HTR-8/SVneo (cell line): ENCODE measurements around the gene PRR14.
"Not testable (repeated sequence)": the region's sequence is repeated elsewhere in the genome, so short reads cannot be mapped to it uniquely, and the experiment has no call there.

Experiments
- DNase-seq: peaks from one replicate; pipeline ENCODE4 v3.0.0; 2011; ENCODE audit warnings: low spot score, mixed read lengths; ENCODE audit not compliant: insufficient read length
- FAIRE-seq: peaks from 2 replicates; lab custom pipeline; 2011; peaks lifted over from hg19 to GRCh38; lab: Jason Lieb, UNC

PRR14 gene

GRCh38 chr16:30628628-30629540 lies 21.9 kb upstream of the PRR14 start:
- FAIRE-seq (no peak), DNase-seq (peak; percentile 70)

- not testable (repeated sequence) for FAIRE-seq, DNase-seq
Measured at GRCh38 chr16:30632454-30632853, 18.3 kb upstream of the PRR14 start.

DNA sequence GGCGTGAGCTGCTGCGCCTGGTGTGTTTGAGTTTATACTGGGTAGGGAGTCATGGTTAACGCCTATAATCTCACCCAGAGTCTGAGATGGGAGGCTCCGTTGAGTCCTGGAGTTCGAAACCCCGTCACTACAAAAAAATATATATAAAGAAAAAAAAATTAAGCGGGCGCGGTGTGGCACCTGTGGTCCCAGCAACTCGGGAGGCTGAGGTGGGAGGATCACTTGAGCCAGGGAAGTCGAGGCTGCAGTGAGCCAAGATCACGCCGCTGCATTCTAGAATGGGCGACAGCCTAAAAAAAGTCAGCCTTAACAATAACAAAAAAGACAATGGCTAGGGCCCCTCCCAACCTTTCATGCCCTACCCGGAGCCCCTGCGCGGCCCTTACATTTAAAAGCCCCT lies 17.2 kb upstream of the PRR14 start:
- FAIRE-seq: no peak

DNA sequence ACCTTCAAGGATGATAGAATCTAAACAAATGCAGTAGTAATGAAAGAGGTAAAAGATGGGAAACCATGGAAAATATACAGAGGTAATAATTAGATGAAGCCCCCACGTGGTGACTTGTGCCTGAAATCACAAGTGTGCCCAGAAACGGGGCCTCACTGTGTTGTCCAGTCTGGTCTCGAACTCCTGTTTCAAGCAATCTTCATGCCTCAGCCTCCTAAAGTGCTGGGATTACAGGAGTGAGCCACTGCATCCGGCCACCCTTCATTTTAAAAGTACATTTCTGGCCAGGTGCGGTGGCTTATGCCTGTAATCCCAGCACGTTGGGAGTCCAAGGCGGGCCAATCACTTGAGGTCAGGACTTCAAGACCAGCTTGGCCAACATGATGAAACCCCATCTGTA lies 14.2 kb upstream of the PRR14 start:
- FAIRE-seq (no peak), DNase-seq (no peak)

More for the DNA sequence above, 17.2 kb upstream of the PRR14 start:
- no peak for DNase-seq

- FAIRE-seq, DNase-seq: not testable (repeated sequence)
Measured at GRCh38 chr16:30637139-30637538, 13.6 kb upstream of the PRR14 start.

DNA sequence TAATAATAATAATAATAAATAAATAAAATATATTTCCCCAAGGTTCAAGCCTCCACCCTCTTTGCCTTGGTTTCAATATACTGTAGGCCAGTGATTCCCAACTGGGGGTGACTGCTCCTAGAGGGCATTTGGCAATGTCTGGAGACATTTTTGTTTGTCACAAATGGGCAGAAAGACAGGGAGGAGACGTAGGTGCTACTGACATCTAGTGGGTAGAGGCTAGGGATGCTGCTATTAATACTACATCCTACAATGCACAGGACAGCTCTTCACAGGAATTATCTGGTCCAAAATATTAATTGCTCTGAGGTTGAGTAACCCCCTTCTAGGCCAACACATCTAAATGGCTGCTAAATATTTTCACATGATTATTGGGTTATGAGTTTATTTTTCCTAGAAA lies 12.8 kb upstream of the PRR14 start:
- no peak for FAIRE-seq
- DNase-seq: no peak

GRCh38 chr16:30641378-30641982 lies 9.3 kb upstream of the PRR14 start:
- FAIRE-seq: no peak

DNA sequence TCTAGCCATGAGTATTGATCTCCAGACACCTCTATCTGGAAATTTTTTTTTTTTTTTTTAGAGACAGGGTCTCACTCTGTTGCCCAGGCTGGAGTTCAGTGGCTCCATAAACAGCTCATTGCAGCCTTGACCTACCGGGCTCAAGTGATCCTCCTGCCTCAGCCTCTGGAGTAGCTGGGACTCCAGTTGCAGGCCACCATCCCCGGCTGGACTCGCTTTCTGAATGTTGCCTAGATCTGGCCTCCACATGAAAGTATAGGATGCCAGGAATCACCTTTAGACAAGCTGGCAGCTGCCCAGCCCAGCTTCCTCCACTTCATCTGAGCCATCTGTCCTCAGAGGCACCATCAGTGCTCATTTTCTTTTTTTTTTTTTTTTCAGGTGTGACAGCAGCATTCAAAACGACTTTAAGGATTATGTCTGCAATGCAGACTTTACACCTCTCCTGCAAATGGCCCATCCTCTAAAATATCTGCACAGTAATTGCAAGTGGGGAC lies 6.4 kb upstream of the PRR14 start:
- DNase-seq (no peak), FAIRE-seq (no peak)

More at GRCh38 chr16:30641378-30641982, 9.3 kb upstream of the PRR14 start:
- DNase-seq: no peak

- FAIRE-seq (no peak), DNase-seq (no peak)
Measured at GRCh38 chr16:30645727-30646126, 5.0 kb upstream of the PRR14 start.

GRCh38 chr16:30647274-30647571 lies 3.5 kb upstream of the PRR14 start:
- FAIRE-seq: no peak
- DNase-seq: no peak

DNA sequence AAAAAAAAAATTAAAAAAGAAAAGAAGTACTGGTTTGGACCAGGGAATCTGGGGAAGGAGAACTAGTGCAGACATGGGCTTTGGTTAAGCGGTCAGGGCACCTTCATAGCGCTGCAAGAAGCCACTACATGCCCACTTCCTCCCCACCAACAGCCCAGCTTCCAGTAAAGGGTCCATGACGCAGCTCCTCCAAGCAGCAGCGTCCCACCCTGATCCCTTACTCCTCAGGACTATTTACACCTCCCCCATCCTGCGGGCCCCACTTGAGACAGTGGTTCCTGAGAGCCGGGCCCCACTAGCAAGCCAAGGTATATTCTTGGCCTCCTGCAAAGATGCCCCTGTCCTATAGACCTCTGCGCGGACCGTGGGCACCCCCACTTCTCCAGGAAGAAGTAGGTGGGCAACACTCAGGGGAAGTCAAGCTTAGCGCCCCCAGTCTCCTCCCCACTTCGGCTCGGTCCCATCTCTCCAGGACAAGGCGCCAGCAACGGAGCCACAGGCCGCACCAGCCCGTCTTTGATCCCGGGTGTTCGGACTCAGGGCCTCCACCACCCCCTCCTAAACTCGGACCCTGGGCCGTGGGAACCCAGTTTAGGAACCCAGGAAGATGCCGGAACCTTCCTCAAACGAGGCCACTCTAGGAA lies 913 bp upstream of the PRR14 start:
- DNase-seq (no peak), FAIRE-seq (no peak)

- DNase-seq: peak; percentile 69
Measured at GRCh38 chr16:30651124-30652004, 604 bp downstream of the PRR14 start.

DNA sequence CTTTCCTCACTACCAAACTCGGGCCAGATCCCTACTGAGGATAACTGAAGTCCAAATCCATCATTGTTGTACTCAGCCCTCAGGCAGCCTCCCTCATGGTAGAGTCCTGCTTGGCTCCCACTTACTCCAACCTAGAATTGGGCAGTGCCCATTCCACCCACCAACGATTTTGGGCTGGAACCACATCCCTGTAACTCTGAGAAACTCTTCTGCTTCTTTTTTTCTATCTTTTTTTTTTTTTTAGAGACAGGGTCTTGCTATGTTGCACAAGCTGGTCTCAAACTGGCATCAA lies 1.2 kb downstream of the PRR14 start:
- DNase-seq (no peak), FAIRE-seq (no peak)

More at GRCh38 chr16:30651124-30652004, 604 bp downstream of the PRR14 start:
- FAIRE-seq: no peak

- DNase-seq: no peak
- FAIRE-seq: no peak
Measured at GRCh38 chr16:30652718-30653117, 2.0 kb downstream of the PRR14 start.

DNA sequence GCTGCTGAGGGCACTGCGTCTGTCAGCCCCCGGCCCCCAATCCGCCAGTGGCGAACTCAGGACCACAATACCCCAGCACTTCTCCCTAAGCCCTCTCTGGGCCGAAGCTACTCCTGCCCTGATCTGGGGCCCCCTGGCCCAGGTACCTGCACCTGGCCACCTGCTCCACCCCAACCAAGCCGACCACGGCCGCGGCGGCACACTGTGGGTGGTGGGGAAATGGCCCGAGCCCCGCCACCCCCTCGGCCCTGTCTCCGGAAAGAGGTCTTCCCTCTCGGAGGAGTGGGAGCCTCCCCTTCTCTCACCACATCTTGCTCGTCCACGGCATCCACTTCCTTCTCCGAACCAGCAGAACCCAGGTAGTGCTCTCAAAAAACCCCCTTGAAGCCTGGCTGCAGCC lies 4.1 kb downstream of the PRR14 start:
- FAIRE-seq (no peak), DNase-seq (no peak)

DNA sequence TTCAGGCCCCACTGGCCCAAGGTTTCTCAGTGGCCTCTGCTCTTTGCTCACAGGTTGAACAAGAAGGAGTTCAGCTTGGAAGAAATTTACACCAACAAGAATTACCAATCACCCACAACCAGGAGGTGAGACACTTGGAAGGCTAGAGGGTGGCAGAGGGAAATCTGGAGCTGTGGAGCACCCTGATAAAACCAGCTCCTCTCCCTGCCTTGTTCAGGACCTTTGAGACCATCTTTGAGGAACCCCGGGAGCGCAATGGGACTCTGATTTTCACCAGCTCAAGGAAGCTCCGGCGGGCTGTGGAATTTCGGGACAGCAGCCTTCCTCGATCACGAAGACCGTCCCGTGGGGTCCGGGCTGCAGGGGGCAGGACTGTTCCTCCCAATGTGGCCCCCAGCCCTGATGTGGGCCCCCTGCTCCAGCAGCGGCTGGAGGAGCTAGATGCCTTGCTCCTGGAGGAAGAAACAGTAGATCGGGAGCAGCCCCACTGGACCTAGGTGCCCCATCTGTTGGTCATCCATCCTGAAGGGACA lies 5.1 kb downstream of the PRR14 start:
- FAIRE-seq (no peak), DNase-seq (no peak)

GRCh38 chr16:30656388-30656787 lies 5.6 kb downstream of the PRR14 start:
- no peak for FAIRE-seq

GRCh38 chr16:30656974-30657865 lies 6.5 kb downstream of the PRR14 start:
- FAIRE-seq: peak; percentile 44
- DNase-seq: no peak

More at GRCh38 chr16:30656388-30656787, 5.6 kb downstream of the PRR14 start:
- DNase-seq: no peak
